ENCODE measurements around the gene MLIP. TPM values are rescaled to one million over a fixed set of nuclear protein-coding genes. Genes with fewer than 3 reads are reported as not detected.

MLIP gene
- total and polyA plus RNA-seq, 2 of the 8 experiments (the other 6 are each of a cell fraction or from before 2014, with no cell fraction given): not detected

DNA sequence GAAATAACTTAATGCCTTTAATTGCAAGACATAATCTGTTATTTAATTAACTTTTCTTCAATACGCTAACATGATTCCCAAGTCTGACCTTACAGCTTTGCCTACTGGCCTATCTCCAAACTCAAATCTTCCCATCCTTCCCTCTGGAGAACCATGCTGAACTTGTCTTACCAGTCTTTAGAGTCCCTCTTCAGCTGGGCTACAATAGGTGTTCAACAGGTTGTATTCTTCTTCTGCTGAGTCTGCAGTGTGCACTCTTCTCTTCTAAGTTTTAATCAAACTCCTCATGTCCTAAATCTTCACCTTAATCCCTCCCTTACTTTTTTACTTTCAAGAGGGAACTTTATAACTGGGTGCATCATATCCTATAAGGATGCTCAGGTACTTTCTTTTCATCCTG is 121.5 kb downstream of the MLIP start:
- no peak overlapping the region for H2BK120ac ChIP-seq (replicated peaks; ENCODE audit: low read depth, low read length)
- FAIRE-seq (no peak), DNase-seq (ENCODE audit: low read depth in 1 of 2, low spot score in 2 of 2) (no peak)
- no peaks in the 10 kb centered on the region for H3K79me1 ChIP-seq (ENCODE audit: low read depth, low read length)
- H3K4me2 ChIP-seq (ENCODE audit: insufficient read depth in 1 of 2, low read depth in 2 of 2, low read length in 2 of 2): no peak overlapping the region
- no peaks in the 10 kb centered on the region for H3K79me2 ChIP-seq (ENCODE audit: control insufficient read depth in 1 of 2, insufficient read depth in 2 of 2, low read length in 2 of 2)
- no peaks in the 10 kb centered on the region for H3K36me3 ChIP-seq (ENCODE audit: control insufficient read depth in 2 of 4, insufficient read depth in 4 of 4, low read length in 3 of 4)
- H2BK15ac ChIP-seq (ENCODE audit: low read length): no peak overlapping the region
- H3K23ac ChIP-seq (ENCODE audit: insufficient read length): no peak overlapping the region
- H3K56ac ChIP-seq (replicated peaks; ENCODE audit: insufficient read length, low read depth, low read length): no peak overlapping the region
- no peaks in the 10 kb centered on the region for H3K9me3 ChIP-seq (ENCODE audit: insufficient read depth in 2 of 2, low read depth in 1 of 2, low read length in 1 of 2)
- H3K9ac ChIP-seq (replicated peaks in 1 of 4; ENCODE audit: extremely low read depth in 1 of 4, low read depth in 3 of 4, low read length in 3 of 4): no peak overlapping the region
- H3K4ac ChIP-seq (replicated peaks; ENCODE audit: insufficient read length, low read depth, low read length): no peak overlapping the region
- H2AK5ac ChIP-seq (ENCODE audit: low read depth, low read length): no peak overlapping the region
- H4K5ac ChIP-seq (ENCODE audit: insufficient read length, low read depth, low read length): no peak overlapping the region
- H4K20me1 ChIP-seq (replicated peaks in 1 of 2; ENCODE audit: control insufficient read depth in 1 of 2, insufficient read depth in 2 of 2, low read length in 2 of 2): no peaks in the 10 kb centered on the region
- no peak overlapping the region for H2AFZ ChIP-seq (ENCODE audit: low read length)
- no peak overlapping the region for H3K18ac ChIP-seq (ENCODE audit: extremely low read depth, low read length)
- no peak overlapping the region for H4K91ac ChIP-seq (replicated peaks; ENCODE audit: insufficient read length, low read length)
- no peak overlapping the region for H2BK20ac ChIP-seq (ENCODE audit: low read length)
- H3K23me2 ChIP-seq (ENCODE audit: low read depth, low read length): no peaks in the 10 kb centered on the region; the same call in 1 of the 2 replicates
- no peak overlapping the region for H3K27ac ChIP-seq (ENCODE audit: low read depth, low read length)
- H3K4me1 ChIP-seq (replicated peaks in 1 of 4; ENCODE audit: control insufficient read depth in 3 of 4, insufficient read depth in 4 of 4, low read length in 3 of 4): no peaks in the 10 kb centered on the region
- ChIA-PET POLR2A (ENCODE audit: partially characterized antibody) (no interaction called here), CTCF (ENCODE audit: partially characterized antibody) (no interaction called here)
- no peaks in the 10 kb centered on the region for H3K27me3 ChIP-seq (replicated peaks in 1 of 4; ENCODE audit: control insufficient read depth in 3 of 4, extremely low read depth in 1 of 4, insufficient read depth in 3 of 4, low read length in 3 of 4)
- H3K4me3 ChIP-seq (ENCODE audit: extremely low read depth in 1 of 4, insufficient read depth in 2 of 4, low read depth in 3 of 4, low read length in 4 of 4): no peak overlapping the region
- 94% methylated on average over 1 of the region's 1 CpG; no CpG with 5 or more reads in 1 of the 2 experiments for WGBS, 2 experiments (ENCODE audit: extremely low coverage in 1 of 2, insufficient coverage in 1 of 2, insufficient read length in 1 of 2, insufficient replicate concordance in 2 of 2, low coverage in 1 of 2, low lambda C conversion rate in 2 of 2, missing lambda C conversion rate in 1 of 2)
- H4K8ac ChIP-seq (ENCODE audit: extremely low read depth, insufficient read depth, low read length): no peak overlapping the region
- no peak overlapping the region for H2BK12ac ChIP-seq (ENCODE audit: low read depth, low read length)
- no peak overlapping the region for H2BK5ac ChIP-seq (ENCODE audit: low read depth, low read length)
- no peak overlapping the region for H3K14ac ChIP-seq (ENCODE audit: insufficient read length)
- no peak for TF ChIP-seq SIX5 (IDR thresholded peaks at IDR 0.05; ENCODE audit: low read depth, low read length)
- no peak for TF ChIP-seq RBBP5 (IDR thresholded peaks at IDR 0.05; ENCODE audit: borderline replicate concordance, low read depth, low read length)
- no peak for TF ChIP-seq CHD2 (IDR thresholded peaks at IDR 0.05; ENCODE audit: low read length)
- no peak for TF ChIP-seq CTBP2 (IDR thresholded peaks at IDR 0.05; ENCODE audit: borderline replicate concordance, insufficient read depth, insufficient read length, low read length)
- TF ChIP-seq TAF1 (IDR thresholded peaks at IDR 0.05; ENCODE audit: low read depth, low read length): no peak
- no peak for TF ChIP-seq ASH2L (IDR thresholded peaks at IDR 0.05; ENCODE audit: low read length)
- no peak for TF ChIP-seq ZNF274 (IDR thresholded peaks at IDR 0.05; ENCODE audit: borderline replicate concordance, extremely low read depth, low read length)
- TF ChIP-seq KDM1A (IDR thresholded peaks at IDR 0.05; ENCODE audit: borderline replicate concordance, low read length): no peak
- TF ChIP-seq JUND (IDR thresholded peaks at IDR 0.05; ENCODE audit: low read length): no peak
- no peak for TF ChIP-seq NANOG (IDR thresholded peaks at IDR 0.05; ENCODE audit: insufficient read depth, low read depth, low read length, poor library complexity, severe bottlenecking)
- no peak for TF ChIP-seq ATF3 (IDR thresholded peaks at IDR 0.05; ENCODE audit: insufficient read depth, low read depth, low read length)
- TF ChIP-seq SP4 (IDR thresholded peaks at IDR 0.05; ENCODE audit: low read length): no peak
- TF ChIP-seq POLR2A (IDR thresholded peaks at IDR 0.05; ENCODE audit: control extremely low read depth in 1 of 2, low read depth in 2 of 2, low read length in 2 of 2): no peak
- no peak for TF ChIP-seq EP300 (IDR thresholded peaks at IDR 0.05; ENCODE audit: borderline replicate concordance in 1 of 2, low read depth in 2 of 2, low read length in 2 of 2)
- TF ChIP-seq HDAC2 (IDR thresholded peaks at IDR 0.05; ENCODE audit: borderline replicate concordance in 1 of 2, low read depth in 2 of 2, low read length in 2 of 2): no peak
